NOMO-1 treated with dmso at 0.1 percent for 144 hours (cell line): Measurements from ENCODE around the gene RPUSD3.

Experiments
- DNase-seq: peaks from one replicate; lab custom pipeline; 2025; ENCODE audit not compliant: unreplicated experiment; lab: John Stamatoyannopoulos, UW

Gene RPUSD3

GRCh38 chr3:9834520-9835380 lies 9.1 kb downstream of the RPUSD3 start:
- DNase-seq = no peak

- DNase-seq = no peak
These were observed 10.7 kb downstream of the RPUSD3 start for GRCh38 chr3:9833078-9833477.

- no peak for DNase-seq
These were observed 12.6 kb downstream of the RPUSD3 start for GRCh38 chr3:9831253-9831652.

GRCh38 chr3:9828801-9829755 lies 14.7 kb downstream of the RPUSD3 start:
- no peak for DNase-seq

- no peak for DNase-seq
These were observed 16.8 kb downstream of the RPUSD3 start for GRCh38 chr3:9826815-9827573.

GRCh38 chr3:9825451-9826040 lies 18.3 kb downstream of the RPUSD3 start:
- no peak for DNase-seq

GRCh38 chr3:9820946-9821345 lies 22.9 kb downstream of the RPUSD3 start:
- DNase-seq = no peak

- no peak for DNase-seq
These were observed 23.3 kb downstream of the RPUSD3 start for GRCh38 chr3:9820543-9820942.

GRCh38 chr3:9818666-9819335 lies 25.0 kb downstream of the RPUSD3 start:
- DNase-seq = no peak

GRCh38 chr3:9817436-9817835 lies 26.4 kb downstream of the RPUSD3 start:
- DNase-seq = no peak

GRCh38 chr3:9815986-9816385 lies 27.8 kb downstream of the RPUSD3 start:
- DNase-seq = no peak

- no peak for DNase-seq
These were observed 30.8 kb downstream of the RPUSD3 start for GRCh38 chr3:9812870-9813483.

GRCh38 chr3:9810846-9811245 lies 33.0 kb downstream of the RPUSD3 start:
- no peak for DNase-seq

- no peak for DNase-seq
These were observed 33.4 kb downstream of the RPUSD3 start for GRCh38 chr3:9810433-9810770.

GRCh38 chr3:9809615-9810432 lies 34.0 kb downstream of the RPUSD3 start, which contains the start of gene TTLL3:
TSS of gene TTLL3 (plus strand) at chr3:9810262. CDS start at chr3:9810662, 400 bp downstream.
- DNase-seq = peak; percentile 66

- no peak for DNase-seq
These were observed 34.6 kb downstream of the RPUSD3 start for GRCh38 chr3:9809239-9809614.

- DNase-seq = peak; percentile 42
These were observed 35.3 kb downstream of the RPUSD3 start for GRCh38 chr3:9808345-9809037.

- DNase-seq = no peak
These were observed 35.8 kb downstream of the RPUSD3 start for GRCh38 chr3:9807981-9808344.
